Mesenchymal stem cell (in vitro differentiated cells and primary cell): ENCODE measurements around the gene EED.

Experiments used
- DNase-seq: peaks from one replicate; pipeline ENCODE4 v3.0.0-alpha.2; 2013
- H2AFZ ChIP-seq: one replicate; pipeline ENCODE4 v1.6.1; 2013; ENCODE audit warnings: low read depth, mild to moderate bottlenecking, control low read depth, inconsistent platforms, low read length, moderate library complexity
- H2AK5ac ChIP-seq: 2 replicates; pipeline ENCODE4 v1.6.1; 2013; ENCODE audit warnings: low read length, moderate library complexity, mild to moderate bottlenecking, inconsistent platforms; ENCODE audit not compliant: severe bottlenecking
- H2BK120ac ChIP-seq: one replicate; pipeline ENCODE4 v1.6.1; 2013; ENCODE audit warnings: low read depth, mild to moderate bottlenecking, inconsistent platforms, low read length, moderate library complexity
- H2BK12ac ChIP-seq, 2 experiments: one replicate each; pipeline ENCODE4 v1.6.1; 2013; ENCODE audit warnings: inconsistent platforms in 2 of 2, low read length in 2 of 2, mild to moderate bottlenecking in 2 of 2, moderate library complexity in 2 of 2, control low read depth in 1 of 2
- H2BK15ac ChIP-seq: one replicate; pipeline ENCODE4 v1.6.1; 2013; ENCODE audit warnings: mild to moderate bottlenecking, low read depth, inconsistent platforms; ENCODE audit not compliant: poor library complexity, severe bottlenecking
- H2BK5ac ChIP-seq: 2 replicates; pipeline ENCODE4 v1.6.1; 2013; ENCODE audit warnings: low read depth, mild to moderate bottlenecking, low read length, control low read depth, inconsistent platforms; ENCODE audit not compliant: poor library complexity, severe bottlenecking
- H3K14ac ChIP-seq, 2 experiments: one replicate each; pipeline ENCODE4 v1.6.1; 2013; ENCODE audit warnings: inconsistent platforms in 2 of 2, low read length in 2 of 2, control low read depth in 1 of 2, mild to moderate bottlenecking in 1 of 2, moderate library complexity in 1 of 2
- H3K18ac ChIP-seq, 2 experiments: one replicate each; pipeline ENCODE4 v1.6.1; 2013; ENCODE audit warnings: inconsistent platforms in 2 of 2, low read length in 2 of 2, control low read depth in 1 of 2, low read depth in 1 of 2, mild to moderate bottlenecking in 1 of 2
- H3K23ac ChIP-seq, 2 experiments: one replicate each; pipeline ENCODE4 v1.6.1; 2013; ENCODE audit warnings: inconsistent platforms in 2 of 2, low read length in 2 of 2, mild to moderate bottlenecking in 2 of 2, moderate library complexity in 2 of 2, control low read depth in 1 of 2
- H3K27ac ChIP-seq: 2 replicates; pipeline ENCODE4 v1.5.1; 2013; ENCODE audit warnings: mild to moderate bottlenecking, moderate library complexity, low read length, control low read depth, inconsistent platforms; ENCODE audit not compliant: poor library complexity, severe bottlenecking
- H3K27me3 ChIP-seq, 2 experiments: 2 replicates each; pipeline versions ENCODE4 v1.6.1 to v1.7.0; 2013; ENCODE audit warnings: low read length in 2 of 2, mild to moderate bottlenecking in 2 of 2, moderate library complexity in 2 of 2, control low read depth in 1 of 2, inconsistent platforms in 1 of 2; ENCODE audit not compliant: control insufficient read depth in 1 of 2, insufficient read depth in 1 of 2
- H3K36me3 ChIP-seq, 2 experiments: 2 replicates each; pipeline versions ENCODE4 v1.6.1 to v1.7.0; 2013; ENCODE audit warnings: low read length in 2 of 2, control low read depth in 1 of 2, inconsistent platforms in 1 of 2, low read depth in 1 of 2, mild to moderate bottlenecking in 1 of 2; ENCODE audit not compliant: insufficient read depth in 2 of 2, control insufficient read depth in 1 of 2
- H3K4ac ChIP-seq, 2 experiments: one replicate each; pipeline ENCODE4 v1.6.1; 2013; ENCODE audit warnings: inconsistent platforms in 2 of 2, low read length in 2 of 2, mild to moderate bottlenecking in 2 of 2, moderate library complexity in 2 of 2, control low read depth in 1 of 2, low read depth in 1 of 2
- H3K4me1 ChIP-seq: 2 replicates; pipeline ENCODE4 v1.6.1; 2013; ENCODE audit warnings: low read depth, low read length, control low read depth; ENCODE audit not compliant: control insufficient read depth, insufficient read depth
- H3K4me2 ChIP-seq: 2 replicates; pipeline ENCODE4 v1.6.1; 2013; ENCODE audit warnings: low read length, mild to moderate bottlenecking, inconsistent platforms; ENCODE audit not compliant: poor library complexity, severe bottlenecking
- H3K4me3 ChIP-seq, 2 experiments: 2 replicates each; pipeline versions ENCODE4 v1.5.1 to v1.7.0; 2013; ENCODE audit warnings: low read length in 2 of 2, mild to moderate bottlenecking in 2 of 2, control low read depth in 1 of 2, low read depth in 1 of 2; ENCODE audit not compliant: insufficient read depth in 1 of 2
- H3K79me1 ChIP-seq: replicated peaks from 2 replicates; pipeline ENCODE4 v1.6.1; 2013; ENCODE audit warnings: mild to moderate bottlenecking, control low read depth, low read length, inconsistent platforms; ENCODE audit not compliant: poor library complexity, severe bottlenecking
- H3K9ac ChIP-seq: 2 replicates; pipeline ENCODE4 v1.7.0; 2013; ENCODE audit warnings: mild to moderate bottlenecking, low read length, moderate library complexity
- H3K9me3 ChIP-seq: 2 replicates; pipeline ENCODE4 v1.7.0; 2013; ENCODE audit warnings: mild to moderate bottlenecking, low read length; ENCODE audit not compliant: control insufficient read depth
- H4K8ac ChIP-seq: one replicate; pipeline ENCODE4 v1.6.1; 2013; ENCODE audit warnings: inconsistent platforms, mild to moderate bottlenecking, low read length, moderate library complexity
- H4K91ac ChIP-seq: one replicate; pipeline ENCODE4 v1.6.1; 2013; ENCODE audit warnings: mild to moderate bottlenecking, low read length, inconsistent platforms
- WGBS: methylation state at CpG from one replicate; pipeline ENCODE4 v1.1.7; 2013; ENCODE audit warnings: mixed read lengths; 5-methylcytosine and 5-hydroxymethylcytosine counted together

The EED gene

DNA sequence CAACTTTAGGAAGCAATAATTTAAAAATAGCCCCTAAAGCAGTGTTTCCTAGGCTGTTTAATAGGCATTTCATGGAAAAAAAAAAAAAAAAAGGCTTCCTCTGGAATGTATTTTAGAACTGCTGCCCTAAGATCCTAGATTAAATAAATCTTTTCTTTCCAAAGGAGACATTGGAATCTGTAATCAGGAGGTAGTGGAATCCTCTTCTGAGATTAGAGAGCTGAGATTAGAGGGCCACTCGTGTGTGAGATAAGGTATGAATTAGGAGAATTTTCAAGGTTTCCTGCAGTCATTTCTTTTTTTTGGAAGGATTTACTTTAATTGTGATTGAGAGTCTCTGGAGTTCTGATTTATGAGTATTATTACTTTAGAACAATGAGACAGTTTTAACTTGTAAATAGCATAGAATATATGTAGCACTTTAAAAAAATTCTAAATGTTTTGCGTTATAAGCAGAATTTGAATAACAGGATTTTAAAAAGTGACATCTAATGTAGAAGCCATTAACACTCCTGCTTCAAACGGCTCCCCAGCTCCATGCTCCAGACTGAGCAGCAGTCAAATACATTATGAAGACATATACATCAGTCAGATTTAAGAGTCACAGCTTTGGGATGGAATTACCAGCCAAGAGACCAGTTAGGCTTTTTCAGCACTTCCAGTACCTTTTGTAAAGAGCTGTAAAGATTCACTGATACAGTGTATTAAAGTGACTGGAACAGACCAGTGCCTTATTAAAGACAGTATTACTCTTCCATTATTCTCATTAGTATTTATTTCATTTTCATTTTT lies 5.0 kb downstream of the EED start:
- Histone ChIP-seq H4K91ac (no peak overlapping the region), H3K4ac (no peak overlapping the region), H2BK12ac (no peak overlapping the region), H3K36me3 (no peaks in the 10 kb centered on the region), H3K4me2 (no peak overlapping the region), H3K9ac (peak overlapping the region; percentile 40), H2BK5ac (no peak overlapping the region), H3K4me3 (no peak overlapping the region), H3K18ac (no peak overlapping the region), H2AFZ (no peak overlapping the region), H3K4me1 (peaks cover 3% of the 10 kb centered on the region), H3K79me1 (peaks cover 2% of the 10 kb centered on the region), H2BK15ac (no peak overlapping the region), H2AK5ac (no peak overlapping the region), H3K27me3 (no peaks in the 10 kb centered on the region), H3K9me3 (no peaks in the 10 kb centered on the region), H3K14ac (no peak overlapping the region), H3K23ac (no peak overlapping the region), H3K27ac (no peak overlapping the region), H2BK120ac (no peak overlapping the region), H4K8ac (no peak overlapping the region)
- no peak for DNase-seq
- 56% methylated on average over 3 of the region's 3 CpGs for WGBS

DNA sequence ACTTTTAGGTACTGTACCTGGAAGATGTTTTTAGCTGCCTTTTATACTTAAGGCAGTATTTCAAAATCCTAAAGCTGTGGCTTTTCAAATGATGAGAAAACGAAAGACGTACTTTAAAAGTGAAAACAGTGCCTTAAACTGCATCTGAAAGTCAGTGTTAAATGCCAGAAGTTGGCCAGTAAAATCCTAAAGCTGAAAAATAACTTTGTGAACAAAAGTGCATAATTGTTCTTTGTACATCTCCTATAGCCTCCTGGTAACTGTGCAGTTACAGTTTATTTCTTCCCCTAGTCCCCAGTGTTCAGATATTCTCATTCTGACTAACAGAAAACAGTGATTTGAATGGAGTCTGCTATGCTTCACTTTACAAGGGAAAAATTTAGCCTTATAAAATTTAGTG lies 6.8 kb downstream of the EED start:
- Histone ChIP-seq H2BK120ac (no peak overlapping the region), H3K9ac (peak overlapping the region; percentile 88), H2BK15ac (no peak overlapping the region), H3K79me1 (no peaks in the 10 kb centered on the region), H2BK12ac (no peak overlapping the region), H4K91ac (no peak overlapping the region), H3K27ac (no peak overlapping the region), H3K27me3 (no peaks in the 10 kb centered on the region), H3K9me3 (no peaks in the 10 kb centered on the region), H3K14ac (no peak overlapping the region), H4K8ac (no peak overlapping the region), H2BK5ac (no peak overlapping the region), H3K4me3 (peak overlapping the region in 1 of 2 experiments; percentile 71), H3K36me3 (peaks cover 0 to 5% of the 10 kb centered on the region in 2 experiments), H3K4ac (no peak overlapping the region), H3K4me1 (peaks cover 3% of the 10 kb centered on the region), H2AK5ac (no peak overlapping the region), H3K18ac (no peak overlapping the region), H3K4me2 (no peak overlapping the region), H3K23ac (no peak overlapping the region), H2AFZ (no peak overlapping the region)
- WGBS: 93% methylated on average over 2 of the region's 2 CpGs
- DNase-seq: no peak

- H3K9ac ChIP-seq: no peak overlapping the region
- no peak overlapping the region for H2BK12ac ChIP-seq
- DNase-seq: no peak
- H3K27me3 ChIP-seq: no peaks in the 10 kb centered on the region
- no peak overlapping the region for H3K18ac ChIP-seq
- no CpG with 5 or more reads among the region's 1 CpG for WGBS
- H3K23ac ChIP-seq: no peak overlapping the region
- H3K4me2 ChIP-seq: no peak overlapping the region
- no peak overlapping the region for H2BK5ac ChIP-seq
- H3K36me3 ChIP-seq: peaks cover 6 to 34% of the 10 kb centered on the region in 2 experiments
- H2AFZ ChIP-seq: no peak overlapping the region
- H2BK15ac ChIP-seq: no peak overlapping the region
- H2AK5ac ChIP-seq: no peak overlapping the region
- no peak overlapping the region for H2BK120ac ChIP-seq
- no peak overlapping the region for H3K14ac ChIP-seq
- H3K27ac ChIP-seq: no peak overlapping the region
- H4K8ac ChIP-seq: no peak overlapping the region
- H3K79me1 ChIP-seq: peaks cover 15% of the 10 kb centered on the region
- no peaks in the 10 kb centered on the region for H3K4me1 ChIP-seq
- H3K9me3 ChIP-seq: no peaks in the 10 kb centered on the region
- H3K4me3 ChIP-seq: no peak overlapping the region
- H4K91ac ChIP-seq: no peak overlapping the region
- H3K4ac ChIP-seq: no peak overlapping the region
Measured at GRCh38 chr11:86255896-86256295, 11.3 kb downstream of the EED start.

DNA sequence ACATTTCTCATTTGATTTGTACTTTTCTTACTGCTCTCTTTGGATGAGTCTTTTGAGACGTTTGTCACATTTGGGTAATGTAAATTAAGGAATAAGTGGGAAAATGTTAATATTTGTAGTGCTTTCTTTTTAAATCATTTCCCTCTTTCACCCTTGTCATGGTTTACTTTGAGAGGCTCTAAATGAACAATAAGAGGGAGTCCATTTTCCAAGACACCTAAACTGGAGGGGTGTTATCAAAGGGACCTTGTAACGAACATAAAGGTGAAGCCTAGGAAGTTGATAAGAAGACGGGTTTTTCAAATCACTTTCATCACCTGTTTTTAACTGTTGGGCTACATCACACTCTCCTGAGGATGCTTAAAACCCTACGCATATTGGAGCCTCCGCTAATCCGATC lies 12.1 kb downstream of the EED start:
- no peaks in the 10 kb centered on the region for H3K4me1 ChIP-seq
- no peak overlapping the region for H2BK5ac ChIP-seq
- no peak overlapping the region for H2BK15ac ChIP-seq
- DNase-seq: no peak
- no peak overlapping the region for H4K8ac ChIP-seq
- peaks cover 11 to 38% of the 10 kb centered on the region in 2 experiments for H3K36me3 ChIP-seq
- H3K4me3 ChIP-seq: no peak overlapping the region
- no peaks in the 10 kb centered on the region for H3K27me3 ChIP-seq
- peak overlapping the region; percentile 8 for H2BK120ac ChIP-seq
- no peak overlapping the region for H4K91ac ChIP-seq
- no peak overlapping the region for H3K27ac ChIP-seq
- H2AK5ac ChIP-seq: no peak overlapping the region
- no peak overlapping the region for H3K4me2 ChIP-seq
- peaks cover 21% of the 10 kb centered on the region for H3K79me1 ChIP-seq
- no peak overlapping the region for H3K18ac ChIP-seq
- H3K9me3 ChIP-seq: no peaks in the 10 kb centered on the region
- WGBS: 97% methylated on average over 5 of the region's 6 CpGs
- no peak overlapping the region for H2AFZ ChIP-seq
- H3K14ac ChIP-seq: no peak overlapping the region
- no peak overlapping the region for H3K4ac ChIP-seq
- H2BK12ac ChIP-seq: no peak overlapping the region
- no peak overlapping the region for H3K9ac ChIP-seq
- H3K23ac ChIP-seq: no peak overlapping the region
